IMR-90 (cell line): ENCODE results near the gene BMPER. TPM values are rescaled to one million over a fixed set of nuclear protein-coding genes. Genes with fewer than 3 reads are reported as not detected.

Source experiments
- ATAC-seq: fragments of 200-7000 bp; cut with Tn5 transposase; 2 replicates; pipeline ENCODE4 v1.9.1; 2020; ENCODE audit warnings: low read depth, mild to moderate bottlenecking, moderate library complexity
- BruUV-seq: library from RNA; stranded (reverse); fragments of 400-500 nt; replicated peaks from 2 replicates; lab custom pipeline; 2021; lab: Mats Ljungman, UMichigan
- CTCF ChIA-PET: fragments of 300-600 bp; formaldehyde crosslinking; extraction: SDS; loops from one replicate; lab custom pipeline; 2021; ENCODE audit warnings: antibody characterized with exemption; lab: Yijun Ruan, JAX
- POLR2A ChIA-PET: fragments of 300-600 bp; sonication (Branson Sonifier 250); formaldehyde crosslinking; loops from one replicate; lab custom pipeline; 2022; ENCODE audit warnings: antibody characterized with exemption; ENCODE audit not compliant: unreplicated experiment; lab: Charles Lee
- DNase-seq: peaks from one replicate; pipeline ENCODE4 v3.0.0; 2013
- H2AFZ ChIP-seq: replicated peaks from 2 replicates; pipeline ENCODE3; 2013; ENCODE audit warnings: low read length, mild to moderate bottlenecking; ENCODE audit not compliant: poor library complexity
- H2AK5ac ChIP-seq: 2 replicates; pipeline ENCODE4 v1.6.1; 2013; ENCODE audit warnings: low read depth, low read length, inconsistent platforms
- H2AK9ac ChIP-seq: replicated peaks from 2 replicates; pipeline ENCODE3; 2013; ENCODE audit warnings: mild to moderate bottlenecking, low read depth, low read length, moderate library complexity; ENCODE audit not compliant: poor library complexity
- H2BK120ac ChIP-seq: 2 replicates; pipeline ENCODE4 v1.6.1; 2013; ENCODE audit warnings: low read depth, low read length, inconsistent platforms
- H2BK15ac ChIP-seq: 3 replicates; pipeline ENCODE4 v1.6.1; 2013; ENCODE audit warnings: low read depth, low read length, inconsistent platforms
- H2BK20ac ChIP-seq: 2 replicates; pipeline ENCODE4 v1.6.1; 2013; ENCODE audit warnings: low read depth, mild to moderate bottlenecking, inconsistent platforms, low read length, moderate library complexity
- H2BK5ac ChIP-seq: 2 replicates; pipeline ENCODE4 v1.6.1; 2013; ENCODE audit warnings: mild to moderate bottlenecking, low read depth, low read length, inconsistent platforms; ENCODE audit not compliant: poor library complexity, severe bottlenecking
- H3K14ac ChIP-seq: replicated peaks from 2 replicates; pipeline ENCODE4 v1.6.1; 2013; ENCODE audit warnings: low read depth, low read length, inconsistent platforms
- H3K18ac ChIP-seq: 2 replicates; pipeline ENCODE4 v1.6.1; 2013; ENCODE audit warnings: low read depth, low read length, control low read depth
- H3K23ac ChIP-seq: 2 replicates; pipeline ENCODE4 v1.6.1; 2013; ENCODE audit warnings: low read depth, low read length, inconsistent platforms
- H3K27ac ChIP-seq: 2 replicates; pipeline ENCODE4 v1.5.1; 2013; ENCODE audit warnings: mild to moderate bottlenecking, control low read depth, low read length; ENCODE audit not compliant: insufficient read depth
- H3K27me3 ChIP-seq: 2 replicates; pipeline ENCODE4 v1.6.1; 2013; ENCODE audit warnings: low read length; ENCODE audit not compliant: control insufficient read depth, insufficient read depth
- H3K36me3 ChIP-seq: 2 replicates; pipeline ENCODE4 v1.6.1; 2013; ENCODE audit warnings: low read length, mixed read lengths; ENCODE audit not compliant: control insufficient read depth, insufficient read depth
- H3K4ac ChIP-seq: 2 replicates; pipeline ENCODE4 v1.6.1; 2013; ENCODE audit warnings: low read depth, low read length, inconsistent platforms
- H3K4me1 ChIP-seq: 2 replicates; pipeline ENCODE4 v1.6.1; 2013; ENCODE audit warnings: low read length, mixed read lengths; ENCODE audit not compliant: control insufficient read depth, insufficient read depth
- H3K4me2 ChIP-seq: 2 replicates; pipeline ENCODE4 v1.6.1; 2013; ENCODE audit warnings: low read depth, mild to moderate bottlenecking, control low read depth, low read length, moderate library complexity
- H3K4me3 ChIP-seq: 2 replicates; pipeline ENCODE4 v1.5.1; 2013; ENCODE audit warnings: low read depth, mild to moderate bottlenecking, control low read depth, low read length, moderate library complexity; ENCODE audit not compliant: insufficient read depth
- H3K56ac ChIP-seq: 2 replicates; pipeline ENCODE4 v1.6.1; 2013; ENCODE audit warnings: low read length, inconsistent platforms; ENCODE audit not compliant: insufficient read depth; ENCODE audit errors: extremely low read depth
- H3K79me1 ChIP-seq, 2 experiments: 2 replicates each; pipeline ENCODE4 v1.6.1; 2013; ENCODE audit warnings: low read length in 2 of 2, inconsistent platforms in 1 of 2, low read depth in 1 of 2
- H3K9ac ChIP-seq: 2 replicates; pipeline ENCODE4 v1.6.1; 2013; ENCODE audit warnings: low read depth, low read length, control low read depth
- H3K9me1 ChIP-seq: 2 replicates; pipeline ENCODE4 v1.6.1; 2013; ENCODE audit warnings: low read length, inconsistent platforms; ENCODE audit not compliant: insufficient read depth
- H3K9me3 ChIP-seq: 2 replicates; pipeline ENCODE4 v1.6.1; 2013; ENCODE audit warnings: low read length; ENCODE audit not compliant: control insufficient read depth, insufficient read depth
- H4K20me1 ChIP-seq: 2 replicates; pipeline ENCODE4 v1.6.1; 2013; ENCODE audit warnings: low read length, inconsistent platforms; ENCODE audit not compliant: insufficient read depth
- H4K5ac ChIP-seq: 2 replicates; pipeline ENCODE4 v1.6.1; 2013; ENCODE audit warnings: mild to moderate bottlenecking, low read depth, low read length, control low read depth
- H4K8ac ChIP-seq, 2 experiments: 2 replicates each; pipeline ENCODE4 v1.6.1; 2013; ENCODE audit warnings: low read depth in 2 of 2, low read length in 2 of 2, control low read depth in 1 of 2, inconsistent platforms in 1 of 2
- H4K91ac ChIP-seq: 2 replicates; pipeline ENCODE4 v1.6.1; 2013; ENCODE audit warnings: low read depth, low read length, inconsistent platforms; ENCODE audit not compliant: insufficient read depth
- BHLHE40 ChIP-seq: fragments of 150-350 bp; IDR thresholded peaks from 2 replicates; pipeline ENCODE4 v1.6.1; 2016; ENCODE audit warnings: mild to moderate bottlenecking, low read depth, low read length
- CEBPB ChIP-seq: IDR thresholded peaks from 2 replicates; pipeline ENCODE4 v1.6.1; 2012; ENCODE audit warnings: low read depth, low read length, improper control_type of control experiment
- CHD1 ChIP-seq: IDR thresholded peaks from 2 replicates; pipeline ENCODE4 v1.6.1; 2012; ENCODE audit warnings: low read depth, low read length, improper control_type of control experiment
- FOS ChIP-seq: fragments of 150-350 bp; IDR thresholded peaks from 2 replicates; pipeline ENCODE4 v1.6.1; 2016; ENCODE audit warnings: low read depth, low read length
- MAFK ChIP-seq: IDR thresholded peaks from 2 replicates; pipeline ENCODE4 v1.6.1; 2012; ENCODE audit warnings: low read depth, low read length, improper control_type of control experiment
- MAZ ChIP-seq: IDR thresholded peaks from 2 replicates; pipeline ENCODE4 v1.6.1; 2012; ENCODE audit warnings: low read depth, mild to moderate bottlenecking, low read length, improper control_type of control experiment, moderate library complexity, borderline replicate concordance
- MXI1 ChIP-seq: IDR thresholded peaks from 2 replicates; pipeline ENCODE4 v1.6.1; 2012; ENCODE audit warnings: low read depth, mild to moderate bottlenecking, low read length, moderate library complexity, borderline replicate concordance
- NFE2L2 ChIP-seq: fragments of 150-350 bp; IDR thresholded peaks from 2 replicates; pipeline ENCODE4 v1.6.1; 2016; ENCODE audit warnings: low read depth, mild to moderate bottlenecking, low read length
- POLR2A ChIP-seq: IDR thresholded peaks from 2 replicates; pipeline ENCODE4 v1.6.1; 2012; ENCODE audit warnings: mild to moderate bottlenecking, low read depth, low read length
- RAD21 ChIP-seq: IDR thresholded peaks from 2 replicates; pipeline ENCODE4 v1.6.1; 2012; ENCODE audit warnings: low read length, improper control_type of control experiment
- RCOR1 ChIP-seq: IDR thresholded peaks from 2 replicates; pipeline ENCODE4 v1.6.1; 2012; ENCODE audit warnings: mild to moderate bottlenecking, low read length, improper control_type of control experiment; ENCODE audit not compliant: insufficient replicate concordance
- RFX5 ChIP-seq: IDR thresholded peaks from 2 replicates; pipeline ENCODE4 v1.8.0; 2012; ENCODE audit warnings: low read depth, mild to moderate bottlenecking, low read length, moderate library complexity
- SMC3 ChIP-seq: fragments of 150-350 bp; IDR thresholded peaks from 2 replicates; pipeline ENCODE4 v1.6.1; 2016; ENCODE audit warnings: low read depth, mild to moderate bottlenecking, antibody characterized with exemption, low read length, moderate library complexity
- WGBS, 2 experiments: methylation state at CpG; one replicate each; pipeline versions ENCODE4 v1.1.5 to v1.1.7; 2013; ENCODE audit warnings: missing lambda C conversion rate in 2 of 2; ENCODE audit not compliant: insufficient read length in 1 of 2; ENCODE audit errors: extremely low coverage in 2 of 2; 5-methylcytosine and 5-hydroxymethylcytosine counted together
- dilution Hi-C: fragments of 300-500 bp; cut with HindIII; formaldehyde crosslinking; loops from one replicate; pipeline ENCODE4 v1.14.3; 2018; ENCODE audit warnings: low sequenced_read_pairs; ENCODE audit not compliant: unreplicated experiment
- in situ Hi-C: fragments of 300-500 bp; cut with MboI; formaldehyde crosslinking; loops from 3 replicates; pipeline ENCODE4 v1.14.3; 2019; ENCODE audit warnings: low sequenced_read_pairs, inconsistent platforms, mixed read lengths
- intact Hi-C: fragments of 100-400 bp; cut with micrococcal nuclease; formaldehyde crosslinking; loops from 2 replicates; pipeline ENCODE4 v1.10.0; 2022
- polyA plus RNA-seq, 3 experiments: library from polyadenylated mRNA; depleted of rRNA; stranded (reverse); fragments of >200 nt; gene quantifications; 2 replicates each; pipeline ENCODE4 v1.2.3, GENCODE V29; 2012; ENCODE audit warnings: low replicate concordance in 1 of 3
- total RNA-seq: library from RNA; depleted of rRNA; stranded (reverse); fragments of >200 nt; gene quantifications from 2 replicates; pipeline ENCODE4 v1.2.3, GENCODE V29; 2012
- TF ChIP-seq, protein P1 (sequence below): fragments of 150-350 bp; IDR thresholded peaks from 2 replicates; pipeline ENCODE4 v1.6.1; 2017; ENCODE audit warnings: mild to moderate bottlenecking, antibody characterized with exemption, low read length, low read depth
- TF ChIP-seq, protein P2 (sequence below): fragments of 150-350 bp; IDR thresholded peaks from 2 replicates; pipeline ENCODE4 v1.6.1; 2016; ENCODE audit warnings: low read depth, mild to moderate bottlenecking, low read length, moderate library complexity, borderline replicate concordance
- TF ChIP-seq, protein P3 (sequence below): conservative IDR thresholded peaks from 2 replicates; pipeline ENCODE4 v1.5.1; 2012; ENCODE audit warnings: mild to moderate bottlenecking, low read depth, low read length, improper control_type of control experiment

BMPER gene
- total and polyA plus RNA-seq, 2 of the 4 experiments (the other 2 are of a cell fraction) = 6.2 to 7.9 TPM

DNA sequence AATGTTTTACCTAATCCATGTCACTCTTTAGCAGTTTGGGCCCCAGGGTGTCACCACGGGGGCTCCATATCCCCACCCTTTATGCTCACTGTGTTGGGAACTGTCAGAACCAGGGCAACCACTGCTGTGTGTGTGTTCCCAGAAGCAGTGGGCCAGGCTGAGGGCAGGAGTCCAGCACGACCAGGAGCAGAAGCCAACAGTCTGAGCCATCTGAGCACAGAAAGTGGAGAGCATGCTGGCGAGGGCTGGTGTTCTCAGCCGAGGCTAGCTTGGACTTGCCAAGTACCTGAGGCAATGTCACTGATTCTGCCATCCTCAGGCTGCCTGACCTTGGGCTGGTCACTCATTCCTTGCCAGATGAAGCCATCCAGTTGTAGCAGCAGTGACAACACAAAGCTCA lies 285.0 kb downstream of the BMPER start:
- Histone ChIP-seq H3K9ac (no peak overlapping the region), H2AK9ac (no peak overlapping the region), H4K5ac (no peak overlapping the region), H2AFZ (no peak overlapping the region), H4K8ac (no peak overlapping the region), H4K91ac (no peak overlapping the region), H3K4me1 (0 out of 2 replicates have a peak, but pooled peaks cover 2% of the 10 kb centered on the region), H3K27ac (no peak overlapping the region), H3K4me2 (no peak overlapping the region), H3K56ac (no peak overlapping the region), H3K9me3 (no peaks in the 10 kb centered on the region), H3K27me3 (no peaks in the 10 kb centered on the region; the same call in 1 of the 2 replicates), H2BK20ac (no peak overlapping the region), H2BK5ac (no peak overlapping the region), H3K4ac (no peak overlapping the region), H4K20me1 (no peaks in the 10 kb centered on the region), H3K4me3 (no peak overlapping the region), H3K18ac (no peak overlapping the region), H3K36me3 (no peaks in the 10 kb centered on the region), H2BK120ac (no peak overlapping the region), H3K14ac (no peak overlapping the region), H2AK5ac (no peak overlapping the region), H3K23ac (no peak overlapping the region), H3K79me1 (no peaks in the 10 kb centered on the region), H2BK15ac (no peak overlapping the region), H3K9me1 (no peaks in the 10 kb centered on the region; the same call in 1 of the 2 replicates)
- dilution Hi-C loops = no loop called here
- POLR2A ChIA-PET = no interaction called here
- in situ Hi-C loops = no loop called here
- no peak for DNase-seq
- 50% methylated on average over 3 of the region's 4 CpGs; no CpG with 5 or more reads in 1 of the 2 experiments for WGBS, 2 experiments
- BruUV-seq = no TSS peak
- intact Hi-C loops = no loop called here
- CTCF ChIA-PET = no interaction called here
- no peak for ATAC-seq
- TF ChIP-seq SMC3 (no peak), MXI1 (no peak), CEBPB (no peak), RAD21 (no peak), RFX5 (no peak), FOS (no peak), BHLHE40 (no peak), MAFK (no peak), CHD1 (no peak), NFE2L2 (no peak), RCOR1 (no peak), MAZ (no peak), POLR2A (no peak)
- TF ChIP-seq, protein P1, sequence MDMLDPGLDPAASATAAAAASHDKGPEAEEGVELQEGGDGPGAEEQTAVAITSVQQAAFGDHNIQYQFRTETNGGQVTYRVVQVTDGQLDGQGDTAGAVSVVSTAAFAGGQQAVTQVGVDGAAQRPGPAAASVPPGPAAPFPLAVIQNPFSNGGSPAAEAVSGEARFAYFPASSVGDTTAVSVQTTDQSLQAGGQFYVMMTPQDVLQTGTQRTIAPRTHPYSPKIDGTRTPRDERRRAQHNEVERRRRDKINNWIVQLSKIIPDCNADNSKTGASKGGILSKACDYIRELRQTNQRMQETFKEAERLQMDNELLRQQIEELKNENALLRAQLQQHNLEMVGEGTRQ = no peak
- TF ChIP-seq, protein P2, sequence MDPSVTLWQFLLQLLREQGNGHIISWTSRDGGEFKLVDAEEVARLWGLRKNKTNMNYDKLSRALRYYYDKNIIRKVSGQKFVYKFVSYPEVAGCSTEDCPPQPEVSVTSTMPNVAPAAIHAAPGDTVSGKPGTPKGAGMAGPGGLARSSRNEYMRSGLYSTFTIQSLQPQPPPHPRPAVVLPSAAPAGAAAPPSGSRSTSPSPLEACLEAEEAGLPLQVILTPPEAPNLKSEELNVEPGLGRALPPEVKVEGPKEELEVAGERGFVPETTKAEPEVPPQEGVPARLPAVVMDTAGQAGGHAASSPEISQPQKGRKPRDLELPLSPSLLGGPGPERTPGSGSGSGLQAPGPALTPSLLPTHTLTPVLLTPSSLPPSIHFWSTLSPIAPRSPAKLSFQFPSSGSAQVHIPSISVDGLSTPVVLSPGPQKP = no peak
- TF ChIP-seq, protein P3, sequence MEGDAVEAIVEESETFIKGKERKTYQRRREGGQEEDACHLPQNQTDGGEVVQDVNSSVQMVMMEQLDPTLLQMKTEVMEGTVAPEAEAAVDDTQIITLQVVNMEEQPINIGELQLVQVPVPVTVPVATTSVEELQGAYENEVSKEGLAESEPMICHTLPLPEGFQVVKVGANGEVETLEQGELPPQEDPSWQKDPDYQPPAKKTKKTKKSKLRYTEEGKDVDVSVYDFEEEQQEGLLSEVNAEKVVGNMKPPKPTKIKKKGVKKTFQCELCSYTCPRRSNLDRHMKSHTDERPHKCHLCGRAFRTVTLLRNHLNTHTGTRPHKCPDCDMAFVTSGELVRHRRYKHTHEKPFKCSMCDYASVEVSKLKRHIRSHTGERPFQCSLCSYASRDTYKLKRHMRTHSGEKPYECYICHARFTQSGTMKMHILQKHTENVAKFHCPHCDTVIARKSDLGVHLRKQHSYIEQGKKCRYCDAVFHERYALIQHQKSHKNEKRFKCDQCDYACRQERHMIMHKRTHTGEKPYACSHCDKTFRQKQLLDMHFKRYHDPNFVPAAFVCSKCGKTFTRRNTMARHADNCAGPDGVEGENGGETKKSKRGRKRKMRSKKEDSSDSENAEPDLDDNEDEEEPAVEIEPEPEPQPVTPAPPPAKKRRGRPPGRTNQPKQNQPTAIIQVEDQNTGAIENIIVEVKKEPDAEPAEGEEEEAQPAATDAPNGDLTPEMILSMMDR = no peak
